ENCODE measurements around the gene CFAP46.
"Not testable (repeated sequence)": the region's sequence is repeated elsewhere in the genome, so short reads cannot be mapped to it uniquely, and the experiment has no call there.

CFAP46 gene

GRCh38 chr10:132792796-132793195 lies 149.6 kb downstream of the CFAP46 start:
- DNase-seq (ENCODE audit: low read depth in 1 of 2, low spot score in 1 of 2): no peak

DNA sequence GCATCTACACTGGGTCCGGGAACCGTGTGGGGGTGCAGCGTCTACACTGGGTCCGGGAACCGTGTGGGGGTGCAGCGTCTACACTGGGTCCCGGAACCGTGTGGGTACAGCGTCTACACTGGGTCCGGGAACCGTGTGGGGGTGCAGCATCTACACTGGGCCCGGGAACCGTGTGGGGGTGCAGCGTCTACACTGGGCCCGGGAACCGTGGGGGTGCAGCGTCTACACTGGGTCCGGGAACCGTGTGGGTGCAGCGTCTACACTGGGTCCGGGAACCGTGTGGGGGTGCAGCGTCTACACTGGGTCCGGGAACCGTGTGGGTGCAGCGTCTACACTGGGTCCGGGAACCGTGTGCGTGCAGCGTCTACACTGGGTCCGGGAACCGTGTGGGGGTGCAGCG lies 150.3 kb downstream of the CFAP46 start:
- DNase-seq (ENCODE audit: low read depth in 1 of 2, low spot score in 1 of 2): not testable (repeated sequence)

DNA sequence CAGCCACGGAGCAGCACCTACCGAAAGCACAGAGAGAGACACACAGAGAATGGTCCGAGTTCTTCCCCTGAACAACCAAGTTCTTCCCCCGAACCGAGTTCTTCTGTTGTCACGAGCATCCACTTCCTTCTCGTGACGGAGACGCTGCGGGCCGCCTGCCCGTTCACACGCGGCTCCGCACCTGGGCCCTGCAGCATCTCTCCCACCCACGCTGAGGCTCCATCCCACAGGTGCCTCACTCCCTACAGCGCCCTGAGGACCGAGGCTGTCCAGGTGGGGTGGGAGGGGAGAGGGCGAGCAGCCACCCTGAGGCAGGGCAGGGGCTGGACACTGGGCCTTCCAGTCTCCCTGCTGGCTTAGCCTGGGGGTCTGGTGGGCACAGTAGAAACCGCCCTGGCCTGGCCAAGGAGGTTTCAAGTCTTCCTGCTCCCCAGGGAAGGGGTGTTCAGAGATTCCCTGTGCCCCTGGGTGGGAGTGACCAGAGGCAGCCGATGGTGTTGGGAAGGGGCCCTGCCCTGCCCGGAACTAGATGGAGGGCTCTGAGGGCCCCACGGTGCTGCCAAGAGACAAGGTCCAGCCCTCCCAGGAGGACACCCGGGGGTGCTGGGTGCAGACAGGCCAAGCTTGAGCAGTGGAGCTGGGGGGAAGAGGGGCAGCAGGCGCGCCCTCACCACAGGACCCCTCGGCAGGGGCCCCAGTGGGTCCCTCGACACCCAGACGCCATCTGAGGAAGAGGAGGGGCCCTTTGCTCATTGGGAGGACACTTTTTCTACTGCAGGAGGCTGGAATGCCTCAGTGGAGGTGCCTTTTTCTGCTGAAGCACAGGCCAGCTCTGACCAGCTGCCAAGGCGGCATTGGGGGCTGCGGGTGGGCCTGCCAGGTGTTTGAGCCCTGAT lies 151.2 kb downstream of the CFAP46 start:
- no peak for DNase-seq (ENCODE audit: low read depth in 1 of 2, low spot score in 1 of 2)

DNA sequence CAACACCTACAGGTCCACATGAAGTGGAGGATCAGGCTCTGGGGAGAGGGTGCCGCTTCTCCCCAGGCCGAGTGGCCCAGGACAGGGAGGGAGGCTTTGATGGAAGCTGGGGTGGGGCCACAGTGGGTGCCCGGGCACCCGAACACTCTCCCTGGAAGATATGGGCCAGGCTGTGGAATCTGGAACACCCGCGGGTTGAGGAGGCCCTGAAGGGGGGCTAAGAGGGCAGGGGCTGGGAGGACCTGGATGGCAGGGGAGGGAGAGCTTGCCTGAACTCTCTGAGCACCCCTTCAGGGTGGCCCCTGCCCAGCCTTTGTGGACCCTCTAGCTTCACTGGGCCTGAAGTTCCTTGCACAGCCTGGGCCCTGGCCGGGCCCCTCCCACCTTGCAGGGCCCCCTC lies 151.9 kb downstream of the CFAP46 start:
- DNase-seq (ENCODE audit: low read depth in 1 of 2, low spot score in 1 of 2): no peak

DNA sequence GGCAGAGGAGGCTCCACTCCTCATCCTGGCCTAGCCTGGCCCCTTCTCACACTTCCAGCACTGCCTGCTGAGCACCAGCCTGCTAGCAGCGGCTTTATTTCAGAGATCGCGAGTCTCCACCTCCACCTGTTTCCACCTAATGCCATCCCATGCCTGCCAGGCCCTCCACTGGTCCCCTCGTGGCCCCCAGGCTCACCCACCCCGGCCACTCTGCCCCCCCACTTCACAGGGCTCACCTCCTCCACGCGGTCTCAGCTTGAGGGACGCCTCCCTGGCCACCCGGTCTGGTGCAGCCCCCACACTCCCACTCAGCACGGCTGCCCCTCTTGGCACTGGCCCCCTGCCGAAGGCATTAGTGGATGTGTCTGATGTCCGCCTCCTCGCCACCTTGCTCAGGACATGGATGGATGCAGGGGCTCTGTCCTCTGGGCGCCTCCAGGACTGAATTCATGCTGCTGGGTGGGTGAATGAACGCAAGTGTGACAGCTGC lies 152.7 kb downstream of the CFAP46 start:
- DNase-seq (ENCODE audit: low read depth in 1 of 2, low spot score in 1 of 2): no peak

- DNase-seq (ENCODE audit: low read depth in 1 of 2, low spot score in 1 of 2): no peak
Observed at GRCh38 chr10:132788831-132789219, 153.5 kb downstream of the CFAP46 start.

DNA sequence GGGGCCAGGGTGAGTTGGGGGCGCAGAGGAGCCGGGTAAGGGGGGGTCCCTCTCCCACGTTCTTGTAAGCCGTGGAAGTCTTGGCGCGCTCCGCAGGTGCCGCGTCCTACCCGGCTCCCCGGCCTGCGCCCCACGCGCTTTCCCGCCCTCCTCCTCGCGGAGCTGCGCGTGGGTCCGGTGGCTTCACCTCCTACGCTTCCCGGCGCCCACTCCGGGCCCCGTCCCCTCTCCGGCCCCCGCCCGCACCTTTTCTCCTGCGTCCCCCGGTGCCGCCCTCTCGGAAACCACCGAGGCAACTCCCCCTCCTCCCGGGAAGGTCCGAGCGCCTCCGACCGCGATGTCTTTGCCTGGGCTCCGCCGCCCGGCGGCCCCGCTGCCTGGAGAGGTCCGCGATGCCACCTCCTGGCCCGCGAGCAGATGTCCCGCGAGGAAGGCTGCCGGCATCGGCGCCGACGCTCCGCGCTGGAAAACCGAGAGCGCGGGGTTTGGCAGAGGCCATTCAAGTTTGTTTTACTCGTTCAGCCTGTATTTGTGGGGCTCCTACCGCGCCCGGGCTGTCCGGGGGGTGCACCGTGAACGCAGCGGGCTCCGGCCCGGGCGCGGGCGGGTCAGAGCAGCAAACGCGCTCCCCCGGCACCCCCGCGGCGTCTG lies 154.1 kb downstream of the CFAP46 start:
- DNase-seq (ENCODE audit: low read depth in 1 of 2, low spot score in 1 of 2): no peak

- DNase-seq (ENCODE audit: low read depth in 1 of 2, low spot score in 1 of 2): no peak
Observed at GRCh38 chr10:132787495-132788179, 154.7 kb downstream of the CFAP46 start.

DNA sequence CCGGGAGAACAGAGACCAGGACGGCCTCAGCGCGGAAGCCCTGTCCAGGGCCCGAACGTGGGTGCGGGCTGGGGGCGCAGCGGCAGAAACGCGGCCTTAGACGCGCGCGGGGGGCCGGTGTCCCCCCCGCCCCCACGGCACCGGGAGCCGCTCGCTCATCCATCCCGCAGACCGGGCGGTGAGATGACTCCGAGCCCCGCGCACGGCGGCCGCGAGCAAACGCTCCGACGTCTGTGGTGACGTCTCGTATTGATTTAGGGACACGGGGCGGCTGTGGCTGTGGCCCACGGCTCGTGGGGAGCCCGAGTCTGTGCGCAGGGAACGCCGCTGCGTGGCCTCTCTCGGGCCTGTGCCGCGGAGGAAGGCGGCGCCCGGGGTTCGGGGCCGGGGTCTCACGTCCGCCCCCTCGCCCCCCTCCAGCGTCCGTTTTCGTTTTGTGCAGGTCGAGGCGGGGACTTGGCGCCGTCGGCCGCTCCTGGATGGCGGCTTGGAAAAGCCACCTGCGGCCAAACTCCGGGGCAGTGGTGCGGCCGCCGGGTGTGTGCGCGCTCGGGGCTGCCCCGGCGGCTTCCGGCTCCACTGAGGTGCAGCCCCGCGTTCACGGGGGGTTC lies 155.4 kb downstream of the CFAP46 start:
- no peak for DNase-seq (ENCODE audit: low read depth in 1 of 2, low spot score in 1 of 2)

GRCh38 chr10:132786476-132786883 lies 155.9 kb downstream of the CFAP46 start:
- DNase-seq (ENCODE audit: low read depth in 1 of 2, low spot score in 1 of 2): no peak

- DNase-seq (ENCODE audit: low read depth in 1 of 2, low spot score in 1 of 2): no peak
Observed at GRCh38 chr10:132785723-132786475, 156.5 kb downstream of the CFAP46 start, which contains the start of gene NKX6-2. Gene NKX6-2 (minus strand): TSS chr10:132786147. CDS start chr10:132785948, 199 bp downstream.

- DNase-seq (ENCODE audit: low read depth in 1 of 2, low spot score in 1 of 2): no peak
Observed at GRCh38 chr10:132784866-132785722, 157.3 kb downstream of the CFAP46 start.

- no peak for DNase-seq (ENCODE audit: low read depth in 1 of 2, low spot score in 1 of 2)
Observed at GRCh38 chr10:132783940-132784865, 158.2 kb downstream of the CFAP46 start.

DNA sequence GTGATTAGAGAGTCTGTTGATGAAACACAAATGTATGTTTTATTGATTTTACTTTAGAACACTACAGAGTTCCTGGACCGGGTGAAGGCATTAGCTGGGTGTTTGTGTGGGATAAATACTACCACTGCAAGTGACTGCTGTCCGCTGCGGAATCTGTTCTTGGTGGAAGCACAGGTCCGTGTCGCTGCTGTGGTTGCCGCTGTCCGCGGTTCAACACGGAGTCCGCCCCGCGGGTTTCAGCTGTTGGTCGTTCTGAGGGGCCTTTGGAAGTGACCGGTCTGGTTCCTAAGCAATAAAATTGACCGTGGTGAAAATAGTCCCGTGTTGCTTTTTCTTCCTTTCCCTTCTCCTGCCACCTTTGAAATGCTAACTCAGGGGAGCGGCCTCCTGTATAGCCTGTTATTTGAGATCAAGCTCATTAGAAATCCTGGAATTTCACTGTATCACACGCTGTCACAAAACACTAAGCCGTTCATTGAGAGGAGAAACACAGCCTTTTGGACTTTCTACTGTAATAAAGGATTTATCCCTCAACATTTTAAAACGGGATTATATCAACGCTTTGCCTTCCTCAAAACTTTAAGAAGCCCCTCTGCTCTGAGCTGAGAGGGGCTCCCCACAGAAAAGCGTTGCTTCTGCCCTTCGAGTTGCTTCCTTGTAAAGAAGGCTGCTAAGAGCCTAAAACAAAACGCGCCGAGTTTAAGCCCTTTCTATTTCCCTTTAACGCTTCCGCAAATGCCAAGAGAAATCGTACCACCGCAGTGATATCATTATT lies 159.0 kb downstream of the CFAP46 start:
- DNase-seq (ENCODE audit: low read depth in 1 of 2, low spot score in 1 of 2): no peak

DNA sequence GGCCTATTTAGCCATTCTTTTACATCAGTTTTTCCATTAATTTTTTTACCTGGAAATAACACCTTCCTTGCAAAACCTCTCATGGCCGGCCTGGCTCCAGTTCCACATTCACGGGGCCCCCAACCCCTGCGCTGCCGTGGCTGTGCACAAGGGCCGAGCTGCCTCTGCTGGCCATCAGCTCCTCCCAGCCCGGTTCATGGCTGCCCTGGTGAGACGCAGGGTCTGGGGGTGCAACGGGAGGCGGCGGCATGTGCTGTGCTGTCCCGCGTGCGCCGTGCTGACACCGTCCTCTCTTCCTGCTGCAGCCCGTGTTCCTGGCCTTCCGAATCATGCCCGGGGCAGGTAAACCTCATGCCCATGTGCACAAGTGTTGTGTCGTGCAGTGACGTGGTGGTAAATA lies 160.8 kb downstream of the CFAP46 start:
- no peak for DNase-seq (ENCODE audit: low read depth in 1 of 2, low spot score in 1 of 2)

- no peak for DNase-seq (ENCODE audit: low read depth in 1 of 2, low spot score in 1 of 2)
Observed at GRCh38 chr10:132780356-132780755, 162.0 kb downstream of the CFAP46 start.

GRCh38 chr10:132779549-132780294 lies 162.6 kb downstream of the CFAP46 start:
- DNase-seq (ENCODE audit: low read depth in 1 of 2, low spot score in 1 of 2): no peak

Measured in activated CD4-positive, alpha-beta T cell treated with anti-CD3 and anti-CD28 coated beads, Interleukin-2, amount 50 U/mL, for 24 hours (primary cell).